Muscle layer of colon (tissue), 2 donors: ENCODE data around the gene DDB1.

Experiments used
- H3K27ac ChIP-seq: one replicate; pipeline ENCODE4 v1.7.0; 2013; ENCODE audit warnings: low read depth, mild to moderate bottlenecking, low read length, moderate library complexity
- H3K27me3 ChIP-seq, 2 donors: one replicate each; pipeline ENCODE4 v1.7.0; 2013; ENCODE audit warnings: low read length in 2 of 2, mild to moderate bottlenecking in 2 of 2; ENCODE audit not compliant: insufficient read depth in 2 of 2, control insufficient read depth in 1 of 2
- H3K36me3 ChIP-seq: one replicate; pipeline ENCODE4 v1.7.0; 2013; ENCODE audit warnings: mild to moderate bottlenecking, low read length; ENCODE audit not compliant: insufficient read depth
- H3K4me1 ChIP-seq: one replicate; pipeline ENCODE4 v1.7.0; 2013; ENCODE audit warnings: mild to moderate bottlenecking, low read length; ENCODE audit not compliant: insufficient read depth
- H3K4me3 ChIP-seq, 2 donors: one replicate each; pipeline ENCODE4 v1.7.0; 2013; ENCODE audit warnings: low read length in 2 of 2, low read depth in 1 of 2, mild to moderate bottlenecking in 1 of 2, moderate library complexity in 1 of 2
- H3K9ac ChIP-seq: one replicate; pipeline ENCODE4 v1.7.0; 2013; ENCODE audit warnings: low read length
- H3K9me3 ChIP-seq: one replicate; pipeline ENCODE4 v1.7.0; 2013; ENCODE audit warnings: mild to moderate bottlenecking, low read length
- donor health status: abdominal sarcoma.
- donor health status: Adenocarcinoma of cecum.

Gene DDB1

DNA sequence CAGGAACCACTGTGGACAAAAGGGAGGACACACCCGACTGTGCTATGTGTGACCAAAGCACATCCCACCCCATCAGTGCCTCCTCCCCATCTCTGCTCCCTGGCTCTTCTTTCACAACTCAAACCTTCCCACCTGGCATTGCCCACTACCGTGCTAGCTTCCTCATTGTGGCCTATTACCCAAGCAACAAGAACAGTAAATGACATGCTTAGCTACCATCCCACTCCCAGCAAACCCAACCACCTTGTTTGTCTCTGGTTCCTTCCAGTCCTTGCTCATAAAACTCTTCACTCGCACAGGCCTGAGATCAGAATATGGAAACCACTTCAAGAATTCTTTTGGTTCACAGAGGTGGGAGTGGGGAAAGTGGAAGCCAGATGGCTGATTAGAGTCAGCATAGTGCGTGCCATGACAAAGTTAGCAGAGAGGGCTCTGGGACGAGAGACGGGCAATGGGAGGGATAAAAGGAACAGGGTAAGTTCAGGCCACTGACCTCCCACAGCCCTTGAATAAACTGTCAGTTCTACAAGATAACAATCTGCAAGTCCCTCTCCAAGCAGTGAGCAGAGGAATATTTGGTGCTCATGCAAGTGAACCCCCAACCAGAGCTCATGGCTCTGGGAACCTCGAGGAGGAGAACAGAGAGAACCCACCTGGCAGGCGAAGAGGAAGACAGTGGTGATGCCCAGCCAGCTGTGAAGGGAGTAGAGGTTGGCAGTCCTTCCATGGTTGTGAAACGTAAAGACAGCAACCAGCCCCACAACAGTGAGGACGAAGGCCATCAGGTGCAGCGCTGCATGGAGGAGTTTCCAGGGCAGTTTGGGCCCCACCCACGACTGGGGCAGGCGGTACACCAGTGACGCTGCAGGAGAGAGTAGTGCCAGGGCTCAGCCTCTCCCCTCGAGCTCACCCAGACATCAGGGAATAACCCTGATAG is 20.5 kb upstream of the DDB1 start:
- Histone ChIP-seq H3K9ac (no peak overlapping the region), H3K4me3 (no peak overlapping the region)

DNA sequence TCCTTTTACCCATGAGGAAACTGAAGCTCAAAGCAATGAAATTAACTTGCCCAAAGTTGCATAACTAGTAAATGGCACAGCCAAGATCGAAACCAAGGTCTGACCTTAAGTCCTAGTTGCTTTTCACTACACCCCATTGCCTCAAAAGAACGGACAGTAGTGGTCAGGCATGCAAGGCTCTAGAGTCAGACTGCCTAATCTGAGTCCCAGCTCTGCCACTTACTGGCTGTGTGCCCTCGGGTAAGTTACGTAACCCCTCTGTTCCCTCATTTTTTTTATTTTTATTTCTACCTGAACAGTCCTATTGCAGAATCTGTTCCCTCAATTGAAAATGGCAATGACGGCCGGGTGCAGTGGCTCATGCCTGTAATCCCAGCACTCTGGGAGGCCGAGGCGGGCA is 19.1 kb upstream of the DDB1 start:
- H3K4me3 ChIP-seq = no peak overlapping the region
- no peak overlapping the region for H3K9ac ChIP-seq
- no peak overlapping the region for H3K27ac ChIP-seq
- H3K36me3 ChIP-seq = peaks cover 54% of the 10 kb centered on the region
- H3K4me1 ChIP-seq = no peaks in the 10 kb centered on the region
- no peaks in the 10 kb centered on the region for H3K27me3 ChIP-seq
- no peaks in the 10 kb centered on the region for H3K9me3 ChIP-seq

More for the DNA sequence above, 20.5 kb upstream of the DDB1 start:
- Histone ChIP-seq H3K4me1 (no peaks in the 10 kb centered on the region), H3K27ac (no peak overlapping the region), H3K27me3 (no peaks in the 10 kb centered on the region), H3K36me3 (peaks cover 40% of the 10 kb centered on the region), H3K9me3 (no peaks in the 10 kb centered on the region)

DNA sequence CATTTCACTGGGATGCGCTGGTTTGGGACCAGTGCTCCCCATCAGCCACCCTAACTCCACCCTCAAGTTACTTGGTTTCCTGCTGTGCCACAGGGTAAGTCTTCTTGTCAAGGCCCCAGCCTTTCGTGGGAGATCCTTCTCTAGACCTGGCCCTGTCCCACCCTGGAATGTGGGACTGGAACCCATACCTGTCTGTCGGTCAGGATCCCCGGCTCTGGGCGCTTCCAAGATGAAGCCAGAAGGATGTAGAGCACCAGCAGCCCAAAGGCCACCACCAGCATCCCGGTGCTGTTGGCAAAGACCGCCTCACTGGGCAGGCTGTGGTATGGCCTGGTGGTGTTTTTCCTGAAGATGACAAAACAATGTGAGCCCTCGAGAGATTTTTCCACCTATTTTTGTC is 17.9 kb upstream of the DDB1 start:
- Histone ChIP-seq H3K27ac (no peak overlapping the region), H3K27me3 (no peaks in the 10 kb centered on the region), H3K9me3 (no peaks in the 10 kb centered on the region), H3K4me1 (no peaks in the 10 kb centered on the region), H3K36me3 (peaks cover 54% of the 10 kb centered on the region), H3K9ac (no peak overlapping the region), H3K4me3 (no peak overlapping the region)

DNA sequence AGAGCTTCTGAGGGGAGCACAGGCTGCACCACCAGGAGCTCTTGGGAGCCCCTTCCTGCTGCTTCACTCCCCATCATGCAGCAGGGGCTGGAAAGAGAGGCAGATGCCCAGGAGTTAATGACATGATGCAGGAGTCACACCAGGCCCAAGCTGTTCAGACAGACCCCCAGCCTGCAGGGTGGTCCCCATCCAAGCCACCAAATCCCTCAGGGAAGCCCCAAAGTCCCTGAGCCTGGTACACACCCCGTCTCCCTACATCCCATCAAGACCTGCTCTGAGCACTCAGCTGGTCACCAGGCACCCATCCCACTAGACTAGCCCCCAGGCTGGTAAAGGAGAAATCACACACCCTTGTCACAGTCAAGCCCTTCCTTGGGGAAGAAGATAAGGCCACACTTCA is 17.4 kb upstream of the DDB1 start:
- Histone ChIP-seq H3K4me3 (no peak overlapping the region), H3K27me3 (no peaks in the 10 kb centered on the region), H3K4me1 (no peaks in the 10 kb centered on the region), H3K36me3 (peaks cover 54% of the 10 kb centered on the region), H3K27ac (no peak overlapping the region), H3K9me3 (no peaks in the 10 kb centered on the region), H3K9ac (no peak overlapping the region)

DNA sequence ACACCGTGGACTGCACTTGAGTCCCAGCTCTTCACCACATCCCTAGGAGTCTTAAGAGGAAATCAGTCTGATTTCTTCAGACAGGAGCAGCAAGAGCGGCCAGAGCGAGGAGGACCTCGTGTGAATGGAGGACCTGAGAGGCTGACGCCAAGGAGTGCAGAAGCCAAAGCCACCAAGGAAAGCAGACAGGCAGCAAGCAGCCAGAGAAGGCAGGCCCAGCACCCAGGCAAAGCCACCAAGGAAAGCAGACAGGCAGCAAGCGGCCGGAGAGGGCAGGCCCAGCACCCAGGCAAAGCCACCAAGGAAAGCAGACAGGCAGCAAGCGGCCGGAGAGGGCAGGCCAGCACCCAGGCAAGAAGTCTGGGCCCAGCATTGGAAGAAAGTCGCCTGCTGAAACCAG is 17.0 kb upstream of the DDB1 start:
- no peaks in the 10 kb centered on the region for H3K4me1 ChIP-seq
- no peak overlapping the region for H3K9ac ChIP-seq
- peaks cover 54% of the 10 kb centered on the region for H3K36me3 ChIP-seq
- H3K4me3 ChIP-seq = no peak overlapping the region
- no peaks in the 10 kb centered on the region for H3K9me3 ChIP-seq
- no peak overlapping the region for H3K27ac ChIP-seq
- no peaks in the 10 kb centered on the region for H3K27me3 ChIP-seq

DNA sequence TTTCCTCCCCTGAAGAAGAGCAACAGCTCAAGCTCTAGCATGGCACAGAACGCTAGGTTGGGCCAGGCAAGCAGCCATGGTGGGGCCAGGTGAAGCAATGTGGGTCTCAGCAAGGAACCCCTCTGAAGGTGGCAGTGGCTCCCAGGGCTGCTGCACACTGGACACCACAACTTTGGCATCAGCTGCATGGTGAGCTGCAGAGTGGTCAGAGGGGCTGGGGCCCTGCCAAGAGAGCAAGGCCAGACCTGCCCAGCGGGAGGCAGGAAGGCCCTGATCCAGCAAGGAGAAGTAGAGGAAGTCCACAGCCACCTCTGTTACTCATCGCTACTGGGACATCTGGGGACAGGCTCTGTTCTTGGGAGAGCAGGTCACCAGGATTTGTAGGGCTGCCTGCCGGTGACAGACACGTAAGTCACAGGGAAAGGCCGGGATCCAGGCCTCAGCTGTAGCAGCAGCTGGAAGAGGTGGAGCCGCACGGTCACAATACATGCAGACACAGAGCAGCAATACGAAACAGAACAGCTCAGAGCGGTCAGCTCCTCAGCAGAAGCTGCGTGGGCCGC is 16.4 kb upstream of the DDB1 start:
- Histone ChIP-seq H3K27ac (no peak overlapping the region), H3K36me3 (peaks cover 54% of the 10 kb centered on the region), H3K9me3 (no peaks in the 10 kb centered on the region), H3K9ac (no peak overlapping the region), H3K4me3 (no peak overlapping the region), H3K4me1 (no peaks in the 10 kb centered on the region), H3K27me3 (no peaks in the 10 kb centered on the region)

DNA sequence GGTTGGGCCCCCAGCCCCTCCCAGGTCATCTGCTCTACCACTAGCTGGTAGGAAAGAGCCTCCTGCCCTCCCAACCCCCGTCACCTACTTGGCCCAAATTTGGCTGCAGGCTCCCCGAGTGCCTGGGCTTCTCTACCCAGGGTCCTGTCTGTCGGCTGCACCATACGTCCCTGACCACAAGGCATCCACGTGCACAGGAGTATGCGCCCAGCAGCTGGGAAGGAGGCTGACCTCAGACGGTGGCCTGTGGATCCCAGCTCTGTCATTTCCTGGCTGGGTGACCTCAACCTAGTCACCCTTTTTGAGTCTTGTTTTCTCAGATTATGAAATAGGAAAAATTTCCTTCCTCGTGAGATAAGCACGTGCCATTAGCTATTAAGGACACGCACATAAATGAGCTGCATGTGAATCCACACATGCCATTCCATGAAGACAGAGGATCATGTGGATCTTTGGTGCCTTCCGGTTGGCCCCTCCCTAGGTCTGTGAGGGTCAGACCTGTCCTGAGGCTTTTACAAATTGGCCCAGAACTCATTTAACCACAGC is 15.1 kb upstream of the DDB1 start:
- H3K9me3 ChIP-seq = no peaks in the 10 kb centered on the region
- H3K9ac ChIP-seq = no peak overlapping the region
- no peak overlapping the region for H3K4me3 ChIP-seq
- H3K27ac ChIP-seq = no peak overlapping the region
- H3K36me3 ChIP-seq = peaks cover 42% of the 10 kb centered on the region
- H3K4me1 ChIP-seq = no peaks in the 10 kb centered on the region
- H3K27me3 ChIP-seq = no peaks in the 10 kb centered on the region

DNA sequence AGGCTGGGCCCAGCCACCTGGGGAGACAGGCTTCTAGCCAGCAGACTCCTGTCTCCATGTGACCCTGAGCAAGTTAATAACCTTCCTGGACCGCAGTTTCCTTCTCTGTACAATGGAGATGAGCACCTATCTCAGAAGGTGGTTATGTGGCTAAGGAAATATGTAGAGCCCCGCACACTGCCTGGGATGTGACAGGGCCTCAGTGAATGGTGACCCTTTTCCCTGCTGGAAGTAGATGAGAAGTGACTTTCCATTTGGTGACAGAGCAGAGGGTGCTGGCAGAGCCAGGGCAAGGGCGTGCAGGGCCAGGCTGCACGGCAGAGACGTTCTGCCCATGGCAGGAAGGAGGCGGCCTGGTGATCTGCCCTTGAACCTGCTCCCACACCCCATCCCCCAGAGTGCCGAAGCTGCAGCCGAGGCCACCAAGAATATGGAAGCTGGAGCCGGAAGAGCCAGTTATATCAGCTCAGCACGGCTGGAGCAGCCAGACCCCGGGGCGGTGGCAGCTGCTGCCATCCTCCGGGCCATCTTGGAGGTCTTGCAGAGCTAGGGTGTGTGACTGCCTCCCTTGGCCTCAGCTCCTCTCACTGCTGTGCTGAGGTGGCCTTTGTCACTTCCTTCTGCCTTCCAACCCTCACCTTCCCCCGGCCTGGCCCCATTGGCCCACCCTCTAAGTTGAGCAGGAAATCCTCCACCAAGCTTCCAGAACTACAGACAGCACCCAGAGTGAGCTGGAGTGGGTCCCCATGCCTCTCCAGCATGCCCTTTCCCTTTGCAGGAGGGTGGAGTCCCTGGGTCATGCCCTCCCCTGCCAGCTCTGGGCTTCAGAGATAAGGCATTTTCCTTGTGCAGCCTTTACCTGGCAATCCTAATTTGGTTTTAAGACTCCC is 13.3 kb upstream of the DDB1 start:
- no peak overlapping the region for H3K27ac ChIP-seq

DNA sequence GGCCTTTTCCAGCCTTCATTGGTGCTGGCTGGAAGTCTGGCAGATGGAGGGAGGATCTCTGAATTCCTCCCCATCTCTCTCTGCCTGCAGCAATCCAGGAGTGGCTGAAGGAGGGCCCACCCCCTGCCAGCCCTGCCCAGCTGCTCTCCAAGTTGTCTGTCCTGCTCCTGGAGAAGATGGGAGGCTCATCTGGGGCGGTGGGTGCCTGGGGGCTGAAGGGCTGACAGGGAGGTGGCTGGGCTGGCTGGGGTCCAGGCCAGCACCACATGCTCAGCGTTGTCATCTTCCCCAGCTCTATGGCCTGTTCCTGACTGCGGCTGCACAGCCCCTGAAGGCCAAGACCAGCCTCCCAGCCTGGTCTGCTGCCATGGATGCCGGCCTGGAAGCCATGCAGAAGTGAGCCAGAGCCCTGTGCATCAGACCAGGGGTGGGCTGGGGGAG is 12.3 kb upstream of the DDB1 start:
- H3K27ac ChIP-seq = no peak overlapping the region
- no peak overlapping the region for H3K9ac ChIP-seq
- H3K36me3 ChIP-seq = peaks cover 27% of the 10 kb centered on the region
- H3K4me1 ChIP-seq = no peaks in the 10 kb centered on the region
- H3K4me3 ChIP-seq = no peak overlapping the region
- no peaks in the 10 kb centered on the region for H3K9me3 ChIP-seq
- no peaks in the 10 kb centered on the region for H3K27me3 ChIP-seq

More for the DNA sequence above, 13.3 kb upstream of the DDB1 start:
- Histone ChIP-seq H3K27me3 (no peaks in the 10 kb centered on the region), H3K4me3 (no peak overlapping the region), H3K4me1 (no peaks in the 10 kb centered on the region), H3K9ac (no peak overlapping the region), H3K9me3 (no peaks in the 10 kb centered on the region), H3K36me3 (peaks cover 27% of the 10 kb centered on the region)

DNA sequence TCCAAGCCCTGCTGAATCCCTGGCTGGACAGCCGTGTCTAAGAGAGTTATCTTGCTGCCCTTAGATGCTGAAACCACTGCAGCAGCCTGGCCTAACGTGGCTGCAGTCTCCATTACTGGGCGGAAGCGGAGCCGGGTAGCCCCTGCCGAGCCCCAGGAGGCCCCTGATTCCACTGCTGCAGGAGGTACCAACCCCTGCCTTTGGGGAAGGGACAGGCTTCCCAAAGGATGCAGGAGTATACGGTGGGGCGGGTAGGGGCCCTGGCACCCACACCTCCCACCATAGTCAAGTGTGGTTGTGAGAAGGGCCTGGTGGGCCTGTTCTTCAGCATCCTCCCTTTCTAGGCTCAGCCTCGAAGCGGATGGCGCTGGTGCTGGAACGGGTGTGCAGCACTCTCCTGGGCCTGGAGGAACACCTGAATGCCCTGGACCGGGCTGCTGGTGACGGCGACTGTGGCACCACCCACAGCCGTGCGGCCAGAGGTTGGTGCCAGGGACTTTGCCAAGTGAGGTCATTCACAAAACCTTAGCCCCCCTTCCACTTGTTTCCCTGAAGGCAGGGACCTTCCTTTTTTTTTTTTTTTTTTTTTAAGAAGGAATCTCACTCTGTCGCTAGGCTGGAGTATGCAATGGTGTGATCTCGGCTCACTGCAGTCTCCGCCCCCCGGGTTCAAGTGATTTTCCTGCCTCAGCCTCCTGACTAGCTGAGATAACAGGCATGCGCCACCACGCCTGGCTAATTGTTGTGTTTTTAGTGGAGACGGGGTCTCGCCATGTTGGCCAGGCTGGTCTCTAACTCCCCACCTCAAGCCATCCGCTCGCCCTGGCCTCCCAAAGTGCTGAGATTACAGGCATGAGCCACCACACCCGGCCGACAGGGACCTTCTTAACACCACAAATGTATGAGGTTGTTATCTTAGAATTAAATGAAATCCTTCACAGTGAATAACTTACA is 11.2 kb upstream of the DDB1 start:
- Histone ChIP-seq H3K36me3 (peaks cover 20% of the 10 kb centered on the region), H3K9ac (no peak overlapping the region), H3K27ac (no peak overlapping the region), H3K27me3 (no peaks in the 10 kb centered on the region), H3K4me3 (no peak overlapping the region), H3K4me1 (no peaks in the 10 kb centered on the region), H3K9me3 (no peaks in the 10 kb centered on the region)
